Spinal cord (tissue), 10 donors: ENCODE measurements around the gene CCDC57. TPM values are rescaled to one million over a fixed set of nuclear protein-coding genes. Genes with fewer than 3 reads are reported as not detected.

ENCODE experiments used
- DNase-seq, 6 donors: peaks; one replicate each; pipeline versions ENCODE4 v3.0.0 to v3.0.0-alpha.2; 2013 to 2015; ENCODE audit warnings: low spot score in 6 of 6, low read depth in 4 of 6
- H3K27ac ChIP-seq: one replicate; pipeline ENCODE4 v1.5.1; 2013; ENCODE audit warnings: low read depth, low read length, control low read depth
- H3K27me3 ChIP-seq: one replicate; pipeline ENCODE4 v1.6.1; 2013; ENCODE audit warnings: low read length; ENCODE audit not compliant: control insufficient read depth, insufficient read depth
- H3K36me3 ChIP-seq: one replicate; pipeline ENCODE4 v1.6.1; 2013; ENCODE audit warnings: low read length; ENCODE audit not compliant: control insufficient read depth, insufficient read depth
- H3K4me1 ChIP-seq: one replicate; pipeline ENCODE4 v1.6.1; 2013; ENCODE audit warnings: low read length; ENCODE audit not compliant: control insufficient read depth, insufficient read depth
- H3K4me3 ChIP-seq: one replicate; pipeline ENCODE4 v1.5.1; 2013; ENCODE audit warnings: low read depth, low read length, control low read depth
- H3K9me3 ChIP-seq: one replicate; pipeline ENCODE4 v1.6.1; 2013; ENCODE audit warnings: low read length; ENCODE audit not compliant: control insufficient read depth, insufficient read depth
- WGBS: methylation state at CpG from one replicate; pipeline ENCODE4 v1.1.5; 2013; ENCODE audit warnings: missing lambda C conversion rate; ENCODE audit not compliant: insufficient coverage; 5-methylcytosine and 5-hydroxymethylcytosine counted together
- polyA plus RNA-seq, 2 donors: library from polyadenylated mRNA; unstranded; fragments of 120-200 nt; gene quantifications; one replicate each; pipeline ENCODE4 v1.2.1, GENCODE V29; 2013; ENCODE audit not compliant: insufficient read length in 2 of 2
- total RNA-seq, 2 donors: library from RNA; depleted of rRNA in 1 of 2; stranded (reverse); fragments of 120-200 nt in 1 of 2; fragments of >200 nt in 1 of 2; gene quantifications; one replicate each; pipeline versions ENCODE4 v1.2.3 to v1.2.4, GENCODE V29; 2013 to 2014
- donor health status: healthy.

CCDC57 gene
- total and polyA plus RNA-seq, 4 donors: 15.3 to 85.3 (median 39.7) TPM

DNA sequence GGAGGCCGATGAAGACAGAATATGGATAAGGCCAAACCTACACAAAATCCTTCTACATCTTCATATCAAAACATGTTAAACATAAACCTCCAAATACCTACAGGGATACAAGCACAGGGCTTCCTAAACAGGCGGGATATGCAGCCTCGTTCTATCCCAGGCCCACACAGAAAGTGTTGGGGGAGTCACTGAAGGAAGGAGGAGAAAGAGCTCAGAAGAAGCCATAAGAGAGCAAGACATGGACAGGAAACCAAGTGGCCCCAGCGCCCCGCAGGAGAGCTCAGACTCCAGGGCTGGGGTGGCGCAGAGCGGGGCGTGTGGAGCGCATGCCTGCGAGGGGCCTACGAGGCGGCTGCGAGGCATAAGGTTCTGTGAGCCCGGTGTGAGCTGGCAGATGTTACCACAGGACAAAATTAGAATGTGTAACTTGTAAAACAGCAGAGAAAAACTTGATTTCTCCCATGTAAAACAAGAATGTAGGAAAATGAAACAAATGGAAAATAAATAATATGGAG lies 103.6 kb downstream of the CCDC57 start:
- DNase-seq: no peak
- H3K36me3 ChIP-seq: peaks cover 74% of the 10 kb centered on the region
- H3K4me1 ChIP-seq: peaks cover 40% of the 10 kb centered on the region
- H3K27me3 ChIP-seq: no peaks in the 10 kb centered on the region
- 92% methylated on average over 11 of the region's 14 CpGs for WGBS
- H3K9me3 ChIP-seq: no peaks in the 10 kb centered on the region
- no peak overlapping the region for H3K4me3 ChIP-seq
- no peak overlapping the region for H3K27ac ChIP-seq

GRCh38 chr17:82108496-82108945 lies 104.1 kb downstream of the CCDC57 start:
- DNase-seq: no peak
- 75% methylated on average over 8 of the region's 19 CpGs for WGBS
- peak overlapping the region; percentile 25 for H3K27ac ChIP-seq

GRCh38 chr17:82108038-82108437 lies 104.6 kb downstream of the CCDC57 start:
- H3K4me1 ChIP-seq: peaks cover 50% of the 10 kb centered on the region
- no peak for DNase-seq
- H3K27ac ChIP-seq: peak overlapping the region; percentile 25
- H3K36me3 ChIP-seq: peaks cover 70% of the 10 kb centered on the region
- no peaks in the 10 kb centered on the region for H3K9me3 ChIP-seq
- 67% methylated on average over 14 of the region's 14 CpGs for WGBS
- H3K4me3 ChIP-seq: no peak overlapping the region
- H3K27me3 ChIP-seq: no peaks in the 10 kb centered on the region

More at GRCh38 chr17:82108496-82108945, 104.1 kb downstream of the CCDC57 start:
- H3K4me1 ChIP-seq: peaks cover 45% of the 10 kb centered on the region
- no peaks in the 10 kb centered on the region for H3K9me3 ChIP-seq
- H3K36me3 ChIP-seq: peaks cover 74% of the 10 kb centered on the region
- no peak overlapping the region for H3K4me3 ChIP-seq
- no peaks in the 10 kb centered on the region for H3K27me3 ChIP-seq

DNA sequence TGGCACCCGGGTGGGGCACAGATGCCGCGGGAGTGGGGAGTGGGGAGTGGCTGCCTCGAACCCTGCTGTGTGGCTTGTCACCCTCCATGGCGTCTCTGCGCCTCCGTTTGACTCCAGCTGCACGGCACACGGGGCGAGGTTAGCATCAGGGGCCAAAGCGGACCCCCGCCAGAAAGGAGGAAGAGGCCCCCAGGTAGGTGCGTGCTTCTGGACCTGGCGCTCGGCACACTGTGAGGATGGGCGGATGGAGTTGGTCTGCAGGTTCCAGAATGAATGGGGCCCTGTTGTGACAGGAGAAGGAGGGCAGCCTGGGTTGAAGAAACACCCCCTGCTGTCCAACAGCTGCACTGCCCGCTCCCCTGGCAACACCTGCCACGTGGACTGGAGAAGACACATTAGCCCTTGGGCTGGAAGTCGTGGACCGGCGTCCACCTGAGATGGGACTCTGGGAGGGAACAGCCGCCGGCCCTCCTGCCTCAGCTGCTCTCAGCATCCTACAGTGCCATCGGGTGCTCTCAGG lies 105.2 kb downstream of the CCDC57 start:
- no peaks in the 10 kb centered on the region for H3K9me3 ChIP-seq
- H3K36me3 ChIP-seq: peaks cover 67% of the 10 kb centered on the region
- no peaks in the 10 kb centered on the region for H3K27me3 ChIP-seq
- no peak overlapping the region for H3K27ac ChIP-seq
- H3K4me3 ChIP-seq: no peak overlapping the region
- no peak for DNase-seq
- WGBS: 80% methylated on average over 24 of the region's 24 CpGs
- peaks cover 55% of the 10 kb centered on the region for H3K4me1 ChIP-seq

DNA sequence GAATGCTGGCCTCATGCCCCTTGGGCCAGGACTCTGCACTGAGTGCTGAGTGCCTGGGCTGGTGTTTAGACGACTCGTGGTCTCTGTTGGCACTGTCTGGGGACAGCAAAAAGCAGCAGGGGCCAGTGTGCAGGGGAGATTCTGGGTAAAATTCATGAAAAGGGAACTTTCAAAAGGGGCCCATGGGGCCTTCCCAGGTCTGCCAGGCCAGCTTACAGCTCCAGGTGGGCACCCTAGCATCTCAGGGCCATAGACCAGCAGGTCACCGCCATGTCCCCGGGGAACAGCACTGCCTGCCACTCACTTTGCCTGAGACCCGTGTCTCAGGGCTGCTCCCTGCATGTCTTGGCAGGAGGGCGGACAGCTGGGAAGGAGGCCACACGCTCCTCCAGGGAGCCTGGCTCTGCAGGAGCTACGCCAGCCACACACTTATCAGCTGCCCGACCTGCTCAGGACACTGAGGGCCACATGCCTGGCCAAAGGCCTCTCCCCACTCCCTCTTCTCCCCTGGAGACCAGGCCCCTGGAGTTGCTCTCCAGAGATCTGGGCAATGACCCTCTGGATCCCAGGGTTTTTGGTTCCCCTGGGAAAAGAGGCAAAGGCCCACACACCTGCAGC lies 105.8 kb downstream of the CCDC57 start:
- no peaks in the 10 kb centered on the region for H3K9me3 ChIP-seq
- no peak for DNase-seq
- peak overlapping the region; percentile 40 for H3K27ac ChIP-seq
- WGBS: 66% methylated on average over 8 of the region's 9 CpGs
- no peak overlapping the region for H3K4me3 ChIP-seq
- H3K27me3 ChIP-seq: no peaks in the 10 kb centered on the region
- H3K36me3 ChIP-seq: peaks cover 66% of the 10 kb centered on the region
- H3K4me1 ChIP-seq: peaks cover 60% of the 10 kb centered on the region

DNA sequence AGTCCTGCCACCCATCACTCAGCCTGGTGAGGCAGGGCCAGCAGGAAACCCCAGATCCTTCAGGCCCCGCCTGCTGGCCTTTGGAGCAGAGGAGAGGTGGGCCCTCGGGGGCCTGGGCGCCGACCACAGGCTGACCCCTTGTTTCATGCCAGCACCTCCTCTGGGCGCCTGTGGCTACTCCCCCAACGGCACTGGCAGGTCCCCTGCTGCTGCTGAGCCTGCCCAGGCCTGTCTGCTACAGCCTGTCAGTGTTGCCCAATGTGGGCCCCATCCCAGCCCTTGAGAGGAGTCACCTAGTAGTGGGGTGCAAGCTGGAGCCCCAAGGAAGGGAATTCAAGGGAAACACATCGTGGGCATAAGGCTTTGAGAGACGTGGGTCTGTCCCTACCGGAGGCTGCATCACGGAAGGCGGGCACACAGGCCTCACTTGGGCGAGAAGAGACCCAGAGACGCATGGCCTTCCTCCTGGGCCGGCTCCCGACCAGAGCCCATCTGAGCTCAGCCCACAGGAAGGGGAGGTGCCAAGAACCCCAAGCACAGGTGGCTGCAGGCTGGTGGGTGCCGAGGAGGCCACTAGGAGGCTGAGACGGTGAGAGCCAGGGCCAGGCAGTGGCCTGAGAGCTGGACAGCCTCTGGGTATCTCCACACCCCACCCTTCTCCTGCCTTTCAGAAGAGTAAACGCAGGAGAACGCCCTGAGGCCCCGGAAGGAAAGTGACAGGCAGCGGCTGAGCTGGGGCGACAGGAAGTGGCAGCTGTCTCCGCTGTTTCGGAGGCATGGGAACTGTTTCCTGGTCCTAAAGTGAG lies 106.6 kb downstream of the CCDC57 start:
- H3K4me1 ChIP-seq: peaks cover 66% of the 10 kb centered on the region
- H3K9me3 ChIP-seq: no peaks in the 10 kb centered on the region
- DNase-seq: no peak
- H3K27ac ChIP-seq: peak overlapping the region; percentile 40
- peaks cover 67% of the 10 kb centered on the region for H3K36me3 ChIP-seq
- no peak overlapping the region for H3K4me3 ChIP-seq
- H3K27me3 ChIP-seq: no peaks in the 10 kb centered on the region
- 51% methylated on average over 24 of the region's 24 CpGs for WGBS

- Histone ChIP-seq H3K4me1 (peaks cover 71% of the 10 kb centered on the region), H3K9me3 (no peaks in the 10 kb centered on the region), H3K27ac (no peak overlapping the region), H3K36me3 (peaks cover 73% of the 10 kb centered on the region), H3K27me3 (no peaks in the 10 kb centered on the region), H3K4me3 (no peak overlapping the region)
- no peak for DNase-seq
- WGBS: 84% methylated on average over 12 of the region's 13 CpGs
Measured at GRCh38 chr17:82105417-82105881, 107.2 kb downstream of the CCDC57 start.

- no peak overlapping the region for H3K4me3 ChIP-seq
Measured at GRCh38 chr17:82104797-82105416, 107.7 kb downstream of the CCDC57 start.

More at GRCh38 chr17:82104797-82105416, 107.7 kb downstream of the CCDC57 start:
- Histone ChIP-seq H3K4me1 (peaks cover 75% of the 10 kb centered on the region), H3K9me3 (no peaks in the 10 kb centered on the region), H3K36me3 (peaks cover 77% of the 10 kb centered on the region), H3K27ac (no peak overlapping the region), H3K27me3 (no peaks in the 10 kb centered on the region)
- 90% methylated on average over 11 of the region's 11 CpGs for WGBS
- no peak for DNase-seq
